ENCODE data around the gene CDK4. TPM values are rescaled to one million over a fixed set of nuclear protein-coding genes. Genes with fewer than 3 reads are reported as not detected.

CDK4 gene
- total and polyA plus RNA-seq, 2 of the 13 experiments (the other 11 are each of a cell fraction or from before 2014, with no cell fraction given): 191 to 209 TPM

- TF ChIP-seq DDIT3 (CRISPR knock-in tag; IDR thresholded peaks at IDR 0.05) (no peak), SRY (CRISPR knock-in tag; IDR thresholded peaks at IDR 0.05) (peak; percentile 95), NFIB (CRISPR knock-in tag; IDR thresholded peaks at IDR 0.05; ENCODE audit: borderline replicate concordance) (peak; percentile 74; the same call in 1 of the 2 replicates), ARHGAP35 (CRISPR knock-in tag; IDR thresholded peaks at IDR 0.05; ENCODE audit: borderline replicate concordance) (peak; percentile 76; the same call in 1 of the 2 replicates), ZFP1 (CRISPR knock-in tag; IDR thresholded peaks at IDR 0.05) (no peak; the same call in 1 of the 2 replicates), REXO4 (CRISPR knock-in tag; IDR thresholded peaks at IDR 0.05; ENCODE audit: borderline replicate concordance) (no peak), DPF2 (CRISPR knock-in tag; IDR thresholded peaks at IDR 0.05; ENCODE audit: borderline replicate concordance, low read depth) (no peak), EEA1 (CRISPR knock-in tag; IDR thresholded peaks at IDR 0.05; ENCODE audit: borderline replicate concordance) (no peak), ZNF160 (CRISPR knock-in tag; IDR thresholded peaks at IDR 0.05) (no peak), MYC (CRISPR knock-in tag; IDR thresholded peaks at IDR 0.05; ENCODE audit: borderline replicate concordance) (peak; percentile 100), CC2D1A (CRISPR knock-in tag; IDR thresholded peaks at IDR 0.05) (peak; percentile 97), MEIS1 (CRISPR knock-in tag; IDR thresholded peaks at IDR 0.05; ENCODE audit: borderline replicate concordance) (peak; percentile 57; the same call in 1 of the 2 replicates), DRAP1 (CRISPR knock-in tag; IDR thresholded peaks at IDR 0.05) (peak; percentile 53; the same call in 1 of the 2 replicates), ZNF431 (CRISPR knock-in tag; IDR thresholded peaks at IDR 0.05; ENCODE audit: borderline replicate concordance, low read depth) (no peak), ZBTB14 (CRISPR knock-in tag; IDR thresholded peaks at IDR 0.05) (no peak), CREM (IDR thresholded peaks at IDR 0.05) (peak; percentile 98), CREM (CRISPR knock-in tag; IDR thresholded peaks at IDR 0.05) (peak; percentile 81), DZIP1 (CRISPR knock-in tag; IDR thresholded peaks at IDR 0.05) (no peak), SALL2 (CRISPR knock-in tag; IDR thresholded peaks at IDR 0.05) (peak; percentile 74), ZNF367 (CRISPR knock-in tag; IDR thresholded peaks at IDR 0.05; ENCODE audit: borderline replicate concordance) (no peak), BCL3 (CRISPR knock-in tag; IDR thresholded peaks at IDR 0.05) (peak; percentile 19; the same call in 1 of the 2 replicates), ZNF790 (CRISPR knock-in tag; IDR thresholded peaks at IDR 0.05; ENCODE audit: borderline replicate concordance) (peak; percentile 62; the same call in 1 of the 2 replicates), ZBTB26 (CRISPR knock-in tag; IDR thresholded peaks at IDR 0.05; ENCODE audit: borderline replicate concordance) (peak; percentile 44)
These were observed 19.8 kb upstream of the CDK4 start, which contains the start of gene METTL1 (continued) for GRCh38 chr12:57771873-57772428.
